H1 (cell line): ENCODE results near the gene LY6G5B.

Source experiments
- BRCA1 ChIP-seq: IDR thresholded peaks from 2 replicates; pipeline ENCODE4 v1.6.1; 2012; ENCODE audit warnings: low read depth, low read length, improper control_type of control experiment
- CREB1 ChIP-seq: IDR thresholded peaks from 2 replicates; pipeline ENCODE4 v1.6.1; 2012; ENCODE audit warnings: inconsistent platforms
- CTCF ChIP-seq, 3 experiments: IDR thresholded peaks; 1 replicate in 2 of 3; 2 replicates in 1 of 3; pipeline versions ENCODE4 v1.5.1 to v1.6.1; 2011; ENCODE audit warnings: low read length in 3 of 3, mild to moderate bottlenecking in 3 of 3, inconsistent platforms in 2 of 3, low read depth in 1 of 3, moderate library complexity in 1 of 3; ENCODE audit not compliant: insufficient read depth in 1 of 3; ENCODE audit errors: control extremely low read depth in 1 of 3
- MAX ChIP-seq: IDR thresholded peaks from 2 replicates; pipeline ENCODE4 v1.6.1; 2012; ENCODE audit warnings: inconsistent platforms
- PHF8 ChIP-seq: fragments of 200-600 bp; sonication (generic); conservative IDR thresholded peaks from 2 replicates; pipeline ENCODE4 v1.7.1; 2012; ENCODE audit warnings: low read depth, mild to moderate bottlenecking, inconsistent platforms, low read length, moderate library complexity
- POLR2A ChIP-seq, 2 experiments: IDR thresholded peaks; 1 replicate in 1 of 2; 2 replicates in 1 of 2; pipeline ENCODE4 v1.6.1; 2011; ENCODE audit warnings: low read depth in 2 of 2, low read length in 2 of 2, mild to moderate bottlenecking in 2 of 2; ENCODE audit errors: control extremely low read depth in 1 of 2
- POLR2AphosphoS5 ChIP-seq: IDR thresholded peaks from 2 replicates; pipeline ENCODE4 v1.6.1; 2011; ENCODE audit warnings: low read depth, low read length
- RAD21 ChIP-seq, 2 experiments: IDR thresholded peaks in 1 of 2; conservative IDR thresholded peaks in 1 of 2; 2 replicates each; pipeline ENCODE4 v1.6.1; 2011; ENCODE audit warnings: low read depth in 2 of 2, low read length in 2 of 2, improper control_type of control experiment in 1 of 2, inconsistent platforms in 1 of 2, mild to moderate bottlenecking in 1 of 2, moderate library complexity in 1 of 2
- RFX5 ChIP-seq: IDR thresholded peaks from 2 replicates; pipeline ENCODE4 v1.6.1; 2011; ENCODE audit warnings: low read depth, low read length, improper control_type of control experiment, borderline replicate concordance
- SIN3A ChIP-seq, 2 experiments: IDR thresholded peaks in 1 of 2; conservative IDR thresholded peaks in 1 of 2; 2 replicates each; pipeline ENCODE4 v1.6.1; 2011 to 2012; ENCODE audit warnings: low read length in 2 of 2, improper control_type of control experiment in 1 of 2, low read depth in 1 of 2, mild to moderate bottlenecking in 1 of 2

- TF ChIP-seq CTCF (IDR thresholded peaks at IDR 0.05; ENCODE audit: control extremely low read depth in 1 of 3, insufficient read depth in 1 of 3, low read depth in 1 of 3, low read length in 3 of 3) (no peak), POLR2A (IDR thresholded peaks at IDR 0.05; ENCODE audit: control extremely low read depth in 1 of 2, low read depth in 2 of 2, low read length in 2 of 2) (peak in 1 of 2 experiments; percentile 42; a peak in 1 of 3 replicates), SIN3A (conservative IDR thresholded peaks at IDR 0.05 in 1 of 2, IDR thresholded peaks at IDR 0.05 in 1 of 2; ENCODE audit: low read depth in 1 of 2, low read length in 2 of 2) (no peak), RAD21 (IDR thresholded peaks at IDR 0.05 in 1 of 2, conservative IDR thresholded peaks at IDR 0.05 in 1 of 2; ENCODE audit: low read depth in 2 of 2, low read length in 2 of 2) (no peak), RFX5 (no peak), MAX (no peak), PHF8 (no peak), BRCA1 (no peak), CREB1 (no peak), POLR2AphosphoS5 (peak; percentile 69)
Observed at GRCh38 chr6:31632279-31632946, 37.4 kb upstream of the LY6G5B start.
